HG03196 (cell line): ENCODE results near the gene TMEM86B.

Source experiments
- ATAC-seq: cut with Tn5 transposase; IDR thresholded peaks from one replicate; pipeline ENCODE4 v1.9.1; 2021; ENCODE audit not compliant: unreplicated experiment

TMEM86B gene

GRCh38 chr19:55179606-55180484 is 48.7 kb downstream of the TMEM86B start, which contains the start of gene SYT5:
Gene SYT5 (minus strand): TSS chr19:55180289. CDS start chr19:55179041, 1,248 bp downstream.
- peak; percentile 15 for ATAC-seq

- peak; percentile 55 for ATAC-seq
These were observed 49.6 kb downstream of the TMEM86B start for GRCh38 chr19:55178781-55179599.
